Hematopoietic multipotent progenitor cell (in vitro differentiated cells): Measurements from ENCODE around the gene PKP4. TPM values are rescaled to one million over a fixed set of nuclear protein-coding genes. Genes with fewer than 3 reads are reported as not detected.
"Not testable (repeated sequence)": the region's sequence is repeated elsewhere in the genome, so short reads cannot be mapped to it uniquely, and the experiment has no call there.

Experiments
- DNase-seq, 3 donors: peaks; one replicate each; pipeline ENCODE4 v3.0.0-alpha.2; 2011 to 2015; ENCODE audit warnings: low read depth in 2 of 3, low spot score in 2 of 3
- total RNA-seq: library from RNA; depleted of rRNA; stranded (reverse); fragments of >200 nt; gene quantifications from one replicate; pipeline ENCODE4 v1.2.3, GENCODE V29; 2012

The PKP4 gene
- total RNA-seq, 1 donor: 39.3 TPM

DNA sequence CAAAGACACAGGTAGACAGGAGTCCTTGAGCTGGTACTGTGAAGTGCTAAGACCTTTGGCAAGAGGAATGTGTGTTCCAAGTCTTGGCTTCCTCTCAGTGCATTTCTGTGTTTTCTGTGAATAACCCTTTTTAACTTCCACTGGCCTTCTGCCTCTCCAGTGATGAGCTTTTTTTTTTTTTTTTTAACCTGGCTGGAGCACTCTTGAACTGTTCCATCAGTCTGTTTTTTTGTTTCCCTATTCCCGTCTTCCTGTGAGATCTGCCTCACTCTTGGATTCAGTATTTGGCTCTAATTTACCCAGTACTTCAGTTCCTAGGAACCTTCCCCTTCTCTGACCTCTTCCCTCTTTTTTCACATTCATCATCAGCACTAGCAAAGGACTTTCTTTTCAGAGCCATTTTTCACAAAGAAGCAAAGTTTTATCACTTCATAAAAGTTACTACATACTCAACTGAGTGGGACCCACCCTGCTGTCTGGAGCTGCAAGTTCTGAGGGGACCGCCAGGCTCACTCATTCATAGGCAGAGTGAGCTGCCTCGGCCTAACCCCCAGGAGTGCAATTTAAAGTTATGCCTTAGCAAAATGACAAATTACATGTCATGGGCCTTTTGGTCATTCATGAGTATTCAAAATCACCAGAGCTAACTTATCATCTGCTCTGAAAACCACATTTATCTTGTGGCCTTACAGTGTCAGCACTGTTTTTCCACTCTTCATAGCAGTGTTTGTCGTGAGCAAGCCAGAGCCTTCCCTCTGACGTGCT, 211.4 kb downstream of the PKP4 start:
- DNase-seq: no peak

DNA sequence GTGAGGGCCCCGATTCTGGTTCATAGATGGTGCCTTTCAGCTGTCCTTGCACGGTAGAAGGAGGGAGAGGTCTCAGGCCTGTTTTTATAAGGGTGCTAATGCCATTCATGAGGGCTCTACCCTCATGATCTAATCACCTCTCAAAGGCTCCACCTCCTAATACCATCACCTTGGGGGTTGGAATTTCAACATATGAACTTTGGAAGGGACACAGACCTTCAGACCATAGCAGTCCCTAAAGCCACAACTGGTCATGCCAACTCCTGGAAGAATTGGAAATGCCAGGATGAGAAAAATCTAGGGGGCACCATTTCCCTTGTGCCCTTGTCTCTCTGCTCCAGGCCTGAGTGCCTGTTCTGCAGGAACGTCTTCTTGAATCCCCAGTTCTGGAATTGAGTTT, 213.5 kb downstream of the PKP4 start:
- DNase-seq: no peak

DNA sequence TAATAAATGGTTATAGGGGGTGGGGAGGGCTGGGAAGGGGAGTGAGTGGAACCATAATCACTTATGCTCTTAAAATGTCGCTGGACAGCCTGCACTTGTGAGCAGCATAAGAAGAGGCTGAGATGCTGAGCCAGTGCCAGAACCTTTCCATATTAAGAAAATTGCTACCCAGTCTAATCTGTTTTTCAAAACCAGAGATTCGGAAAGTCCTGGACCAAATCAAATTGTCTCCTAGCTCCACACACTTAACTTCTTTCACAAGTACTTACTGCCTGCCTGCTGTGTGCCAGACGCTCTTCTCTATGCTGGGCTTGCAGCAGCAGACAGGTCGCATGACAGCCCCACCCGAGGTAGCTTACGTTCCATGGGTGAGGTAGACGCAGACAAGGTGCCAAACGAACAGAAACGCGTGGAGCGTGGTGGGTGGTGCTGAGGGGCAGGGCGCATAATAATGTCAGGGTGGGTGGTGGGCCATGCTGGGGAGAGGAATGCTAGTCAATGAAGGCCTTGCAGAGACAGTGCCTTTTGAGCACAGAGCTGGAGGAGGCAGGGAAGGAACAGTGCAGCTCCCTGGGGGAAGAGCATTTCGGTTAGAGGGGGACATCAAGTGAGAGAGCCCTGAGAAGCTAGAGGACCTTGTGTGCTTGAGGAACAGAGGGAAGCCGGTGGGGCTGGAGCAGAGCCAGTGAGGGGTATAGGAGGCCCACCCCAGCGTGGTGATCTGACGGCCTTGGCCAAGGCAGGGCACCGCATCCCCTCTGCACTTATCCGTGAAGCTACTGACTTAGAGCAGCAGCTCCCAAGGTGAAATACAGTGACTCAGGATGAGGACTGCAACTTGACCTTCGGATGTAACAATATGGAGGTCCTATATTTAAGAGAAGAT, 214.9 kb downstream of the PKP4 start:
- no peak for DNase-seq

- DNase-seq: no peak
These were observed 219.5 kb downstream of the PKP4 start for GRCh38 chr2:158676295-158676694.

GRCh38 chr2:158676696-158677095, 219.9 kb downstream of the PKP4 start:
- DNase-seq: no peak

GRCh38 chr2:158677542-158677941, 220.8 kb downstream of the PKP4 start:
- no peak for DNase-seq

DNA sequence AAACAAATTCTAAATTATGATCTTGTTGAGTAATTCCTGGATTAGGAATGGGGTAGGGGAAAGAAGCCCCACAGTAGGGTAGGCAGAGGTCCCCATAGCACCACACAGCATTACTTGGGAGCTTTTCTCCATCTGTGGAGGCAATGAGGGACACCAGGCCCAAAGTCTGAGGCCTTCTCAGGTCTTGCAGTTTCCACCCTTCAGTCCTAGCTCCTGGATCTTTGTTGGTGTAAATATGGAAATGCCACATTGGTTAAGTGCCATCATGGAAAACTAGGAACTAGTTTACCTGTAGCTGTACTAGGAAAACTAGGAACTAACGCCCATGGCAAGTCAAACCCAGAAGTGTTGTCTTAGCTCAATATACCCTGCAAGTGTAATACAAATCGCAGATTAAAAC, 225.1 kb downstream of the PKP4 start:
- DNase-seq: no peak

GRCh38 chr2:158685646-158686045, 228.9 kb downstream of the PKP4 start:
- no peak for DNase-seq

DNA sequence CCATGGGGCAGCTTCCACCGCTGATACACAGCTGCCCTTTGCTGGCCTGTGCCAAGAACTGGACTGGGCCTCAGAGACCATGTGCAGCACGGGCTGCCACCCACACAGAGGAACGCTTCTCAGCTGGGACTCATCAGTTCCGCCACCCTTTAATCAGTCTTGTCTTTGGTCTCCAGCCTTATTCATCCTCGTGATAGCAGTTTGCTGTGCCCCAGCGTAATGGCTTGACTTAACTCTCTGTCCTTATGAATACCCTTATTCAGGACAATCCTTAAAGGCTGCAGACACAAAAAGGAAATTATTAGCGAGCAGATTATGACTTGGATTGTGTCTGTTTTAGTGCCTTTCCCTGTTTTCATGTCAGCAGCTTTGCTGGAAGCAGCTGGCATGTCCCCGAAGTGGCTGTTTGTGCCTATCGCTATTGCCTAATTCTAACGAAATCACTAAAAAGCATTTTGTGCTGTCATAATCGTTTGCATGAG, 229.5 kb downstream of the PKP4 start:
- DNase-seq: no peak

GRCh38 chr2:158687315-158687714, 230.6 kb downstream of the PKP4 start:
- DNase-seq: no peak

GRCh38 chr2:158688721-158689120, 232.0 kb downstream of the PKP4 start:
- DNase-seq: no peak

- no peak for DNase-seq
These were observed 232.6 kb downstream of the PKP4 start for GRCh38 chr2:158689391-158689790.

DNA sequence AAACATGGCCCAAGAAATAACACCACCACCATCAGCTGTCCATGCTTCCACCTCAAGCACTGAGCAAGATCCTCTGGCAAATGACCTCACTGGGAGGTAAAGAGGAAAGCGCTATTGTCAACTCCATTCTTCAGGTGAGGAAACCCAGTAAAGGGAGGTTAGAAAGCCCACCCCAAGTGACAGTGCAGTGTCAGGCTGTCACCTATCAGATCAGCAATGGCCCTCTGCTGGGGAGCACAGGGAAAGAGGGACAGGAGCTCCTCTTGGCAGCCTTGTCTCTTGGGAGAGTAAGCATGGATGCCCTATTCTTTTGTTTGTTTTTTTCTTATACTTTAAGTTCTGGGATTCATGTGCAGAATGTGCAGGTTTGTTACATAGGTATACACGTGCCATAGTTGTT, 234.1 kb downstream of the PKP4 start:
- no peak for DNase-seq

DNA sequence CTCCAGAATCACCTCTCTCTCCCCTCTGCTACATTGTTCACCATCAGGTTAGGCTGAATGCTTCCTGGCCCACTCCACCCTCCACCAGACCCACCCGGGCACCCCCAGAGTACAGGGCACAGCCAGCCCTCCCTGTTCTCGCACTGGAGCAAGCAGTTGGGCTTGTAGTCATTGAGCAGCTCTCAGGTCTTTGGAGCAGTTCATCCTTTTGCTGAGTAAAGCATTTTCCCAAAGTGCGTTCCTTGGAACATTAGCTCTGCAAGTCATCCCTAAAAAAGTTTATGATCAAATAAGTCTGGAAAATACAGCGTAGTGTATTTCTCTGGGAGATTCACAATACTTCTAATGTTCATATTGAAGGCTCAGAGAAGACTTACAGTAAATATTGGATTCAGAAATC, 234.9 kb downstream of the PKP4 start:
- no peak for DNase-seq

DNA sequence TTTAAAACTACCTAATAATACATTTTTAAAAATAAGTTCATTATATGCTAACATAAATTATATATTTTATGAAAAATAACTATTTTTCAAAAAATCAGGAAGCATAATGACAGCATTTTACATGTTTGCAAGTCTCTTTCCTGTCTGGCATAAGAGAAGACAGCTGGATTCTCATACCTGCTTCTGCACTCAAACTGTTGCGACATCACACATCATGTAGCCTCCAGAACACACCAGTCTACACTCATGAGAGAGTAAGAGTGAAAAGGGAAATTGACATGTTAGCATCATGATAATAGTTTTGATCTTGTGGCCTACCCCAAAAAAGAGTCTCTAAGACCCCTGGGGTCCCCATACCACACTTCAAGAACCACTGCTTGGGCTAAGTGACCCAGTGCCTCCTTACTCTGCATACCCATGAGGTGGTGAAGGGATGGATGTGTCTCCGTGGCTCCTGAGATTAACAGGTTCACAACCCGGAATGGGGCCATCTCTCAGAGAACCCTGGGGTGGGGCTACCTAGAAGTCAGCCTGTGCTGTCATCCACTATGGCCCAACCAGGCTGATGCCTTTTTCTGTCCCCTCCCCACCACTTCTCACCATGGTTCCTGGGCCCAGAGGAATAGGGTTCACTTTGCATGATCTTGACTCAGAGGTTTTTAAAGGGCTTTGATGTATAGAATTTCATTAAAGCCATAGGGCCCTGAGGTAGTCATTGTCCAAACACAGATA, 235.8 kb downstream of the PKP4 start:
- peak in 1 of 3 donors; percentile 2 for DNase-seq

DNA sequence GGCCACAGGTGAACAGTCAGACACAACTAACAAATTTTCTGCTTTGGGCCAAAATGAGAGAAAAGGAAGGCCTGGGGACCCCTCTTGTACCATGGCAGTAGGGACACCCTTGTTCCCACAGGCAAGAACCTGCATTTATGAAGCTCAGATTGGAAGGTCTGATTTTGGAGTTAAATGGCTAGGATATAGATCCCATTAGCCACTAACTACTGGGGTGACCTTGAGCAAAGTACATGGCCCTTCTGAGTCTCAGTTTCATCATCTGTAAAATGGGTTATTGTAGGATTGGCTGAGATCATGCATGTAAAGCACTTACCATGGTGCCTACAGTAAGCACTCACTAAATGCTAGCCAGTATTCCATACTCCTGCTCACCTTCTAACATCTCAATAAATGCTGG, 236.7 kb downstream of the PKP4 start:
- no peak for DNase-seq

GRCh38 chr2:158695305-158695704, 238.6 kb downstream of the PKP4 start:
- no peak for DNase-seq

DNA sequence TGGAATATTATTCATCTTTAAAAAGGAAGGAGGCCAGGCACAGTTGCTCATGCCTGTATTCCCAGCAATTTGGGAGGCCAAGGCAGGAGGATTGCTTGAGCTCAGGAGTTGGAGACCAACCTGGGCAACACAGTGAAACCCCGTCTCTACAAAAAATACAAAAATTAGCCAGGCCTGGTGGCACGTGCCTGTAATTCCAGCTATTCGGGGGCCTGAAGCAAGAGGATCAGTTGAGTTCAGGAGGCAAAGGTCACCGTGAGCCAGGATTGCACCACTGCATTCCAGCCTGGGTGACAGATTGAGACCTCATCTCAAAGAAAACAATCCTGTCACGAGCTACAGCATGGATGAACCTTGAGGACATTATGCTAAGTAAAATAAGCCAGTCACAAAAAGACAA, 239.0 kb downstream of the PKP4 start:
- DNase-seq: not testable (repeated sequence)

- no peak for DNase-seq
These were observed 242.6 kb downstream of the PKP4 start for GRCh38 chr2:158699323-158699722.

- DNase-seq: no peak
These were observed 244.3 kb downstream of the PKP4 start for GRCh38 chr2:158701101-158701500.

GRCh38 chr2:158702740-158703139, 246.0 kb downstream of the PKP4 start:
- no peak for DNase-seq
